GM19099 (cell line): ENCODE measurements around the gene MAPK8.

ENCODE experiments used
- POLR2A ChIP-seq: IDR thresholded peaks from 3 replicates; pipeline ENCODE4 v1.6.1; 2011; ENCODE audit warnings: low read depth; ENCODE audit not compliant: insufficient read length; ENCODE audit errors: extremely low read depth

The MAPK8 gene

GRCh38 chr10:48306265-48306869 lies at the start of gene MAPK8:
Gene MAPK8, plus strand, starts transcription at chr10:48306677. Its CDS starts 94,984 bp downstream, at chr10:48401661.
- peak; percentile 87 for TF ChIP-seq POLR2A

GRCh38 chr10:48257407-48257961 lies 49.0 kb upstream of the MAPK8 start:
- TF ChIP-seq POLR2A, result no peak

- no peak for TF ChIP-seq POLR2A
These were observed 48.4 kb upstream of the MAPK8 start for GRCh38 chr10:48258105-48258504.

- no peak for TF ChIP-seq POLR2A
These were observed 39.9 kb upstream of the MAPK8 start for GRCh38 chr10:48266528-48266927.

- TF ChIP-seq POLR2A, result no peak
These were observed 35.3 kb upstream of the MAPK8 start for GRCh38 chr10:48271047-48271730.

- TF ChIP-seq POLR2A, result no peak
These were observed 33.8 kb upstream of the MAPK8 start for GRCh38 chr10:48272682-48273081.

GRCh38 chr10:48273741-48274140 lies 32.7 kb upstream of the MAPK8 start:
- no peak for TF ChIP-seq POLR2A

GRCh38 chr10:48274636-48275035 lies 31.8 kb upstream of the MAPK8 start, which contains the start of gene FRMPD2:
Gene FRMPD2, minus strand, starts transcription at chr10:48274696. Its CDS starts 129 bp downstream, at chr10:48274567.
- no peak for TF ChIP-seq POLR2A

- no peak for TF ChIP-seq POLR2A
These were observed 29.4 kb upstream of the MAPK8 start for GRCh38 chr10:48277093-48277492.

GRCh38 chr10:48279081-48279751 lies 27.3 kb upstream of the MAPK8 start:
- no peak for TF ChIP-seq POLR2A

GRCh38 chr10:48282829-48283228 lies 23.6 kb upstream of the MAPK8 start:
- TF ChIP-seq POLR2A, result no peak

GRCh38 chr10:48284002-48284546 lies 22.4 kb upstream of the MAPK8 start:
- TF ChIP-seq POLR2A, result no peak

GRCh38 chr10:48284811-48285210 lies 21.7 kb upstream of the MAPK8 start:
- TF ChIP-seq POLR2A, result no peak

- peak; percentile 23 for TF ChIP-seq POLR2A
These were observed 20.8 kb upstream of the MAPK8 start for GRCh38 chr10:48285710-48286109.

- no peak for TF ChIP-seq POLR2A
These were observed 20.1 kb upstream of the MAPK8 start for GRCh38 chr10:48286356-48286755.
